ENCODE results near the gene DTHD1.

DTHD1 gene

DNA sequence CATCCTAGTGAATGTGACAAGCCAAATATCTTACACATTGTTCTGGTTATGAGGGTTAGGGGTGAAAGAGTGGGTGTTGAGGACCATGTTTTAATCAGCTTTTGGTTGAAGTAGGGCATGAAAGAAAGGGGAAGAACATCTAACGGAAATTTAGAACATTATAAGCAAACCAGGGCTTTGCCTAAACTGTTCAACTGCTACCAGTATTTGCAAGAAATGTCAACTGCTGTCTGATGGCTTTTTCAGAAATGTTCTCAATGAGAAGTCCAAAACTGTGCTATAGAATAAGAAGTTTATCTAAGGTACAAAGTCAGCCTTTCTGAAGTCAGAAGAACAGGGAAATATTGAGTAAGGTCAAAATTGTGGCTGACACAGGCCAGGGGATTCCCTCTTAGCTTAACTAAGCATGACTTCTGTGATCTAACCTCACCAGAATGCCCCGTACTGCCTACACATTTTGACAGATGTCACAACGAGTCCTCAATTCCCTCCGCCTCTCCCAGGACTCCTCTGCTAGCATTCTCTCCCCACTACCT lies 67.1 kb downstream of the DTHD1 start:
- DNase-seq (ENCODE audit: low spot score): peak; percentile 18

DNA sequence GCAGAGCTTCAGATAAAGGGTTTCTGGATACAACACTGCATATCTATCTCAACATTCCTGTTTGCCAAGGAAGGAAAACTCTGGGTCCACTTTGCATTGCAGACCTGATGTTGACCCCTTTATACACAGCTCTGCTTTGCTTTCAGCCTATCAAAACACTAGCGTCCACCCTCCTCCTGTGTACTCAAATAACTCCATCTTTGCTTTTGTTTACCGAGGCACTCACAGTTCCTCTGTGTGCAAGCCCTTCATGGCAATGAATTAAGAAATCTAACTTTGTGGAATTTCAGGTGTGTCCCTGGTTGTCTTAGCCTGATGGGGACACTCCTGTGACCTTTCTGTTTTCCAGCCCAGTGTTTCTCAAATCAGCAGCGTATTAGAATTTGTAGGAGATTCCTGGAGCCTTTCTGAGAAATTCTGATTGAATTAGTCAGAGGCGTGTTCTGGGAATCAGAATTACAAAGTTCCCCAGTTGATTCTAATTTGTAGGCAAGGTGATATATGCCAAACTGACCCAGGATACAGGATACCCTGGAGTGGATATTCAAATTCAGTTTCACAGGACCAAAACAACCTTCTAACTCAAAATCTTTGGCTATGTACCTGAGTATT lies 68.6 kb downstream of the DTHD1 start:
- no peak for DNase-seq (ENCODE audit: low spot score)

DNA sequence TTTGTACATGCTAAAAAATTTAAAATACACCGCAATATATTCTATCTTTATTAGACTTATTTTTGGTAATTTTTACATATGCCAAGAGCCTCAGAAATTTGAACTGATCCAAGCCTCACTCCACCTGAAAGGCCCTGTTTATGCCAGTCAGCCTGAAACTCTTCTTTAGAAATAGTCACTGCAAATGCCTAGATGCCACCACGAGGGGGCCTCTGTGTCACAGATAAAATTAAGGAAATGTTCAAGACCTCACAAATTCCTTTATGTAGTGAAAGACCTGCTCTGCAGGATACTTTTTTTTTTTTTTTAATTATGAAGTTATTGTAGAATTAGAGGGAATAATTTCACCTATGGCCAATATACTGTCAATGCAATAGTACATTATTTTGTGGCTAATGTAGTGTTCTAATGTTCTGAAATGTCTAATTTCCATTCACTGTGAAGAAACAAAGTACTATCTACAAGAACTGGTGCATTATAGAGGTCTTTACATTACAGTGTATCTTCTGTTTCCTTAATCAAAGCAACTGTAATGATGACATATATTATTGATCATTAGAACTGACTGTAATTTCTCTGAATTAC lies 69.8 kb downstream of the DTHD1 start:
- DNase-seq (ENCODE audit: low spot score): peak; percentile 81

DNA sequence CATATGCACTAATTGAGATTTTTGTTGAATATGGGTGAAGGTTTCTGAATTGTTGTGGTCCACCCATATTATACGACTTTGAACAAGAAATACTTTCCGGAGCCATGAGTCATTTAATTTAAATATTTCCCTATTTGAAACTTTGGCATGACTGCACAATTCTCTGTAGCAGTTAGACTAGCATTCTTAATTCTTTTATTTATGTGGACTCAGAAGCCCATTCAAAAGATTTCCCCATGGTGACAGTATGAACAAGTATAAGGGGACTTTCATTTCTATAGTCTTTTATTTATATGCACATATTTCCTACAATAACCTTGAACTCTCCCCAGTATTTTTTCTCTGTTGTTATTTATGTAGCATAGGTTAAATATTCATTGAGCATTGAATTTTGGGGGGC lies 72.6 kb downstream of the DTHD1 start:
- no peak for DNase-seq (ENCODE audit: low spot score)

DNA sequence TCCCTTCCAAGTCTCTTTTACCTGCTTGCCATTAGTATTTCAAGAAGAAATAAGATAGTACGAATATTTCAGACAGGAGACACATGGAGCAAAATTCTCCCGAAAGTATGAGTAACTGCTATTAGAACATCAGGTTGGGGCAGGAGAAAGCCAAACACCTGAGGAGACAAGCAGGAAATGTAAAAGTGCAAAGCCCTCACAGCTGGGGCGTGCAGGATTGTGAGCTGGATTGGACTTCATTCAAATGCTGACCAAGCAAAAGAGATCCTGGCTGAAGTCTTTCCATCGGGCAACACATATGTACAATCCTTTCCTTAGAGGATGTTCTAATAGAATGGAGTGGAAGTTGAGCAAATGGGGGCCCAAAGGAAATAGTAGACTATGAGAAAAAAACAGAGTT lies 76.8 kb downstream of the DTHD1 start:
- no peak for DNase-seq (ENCODE audit: low spot score)

DNA sequence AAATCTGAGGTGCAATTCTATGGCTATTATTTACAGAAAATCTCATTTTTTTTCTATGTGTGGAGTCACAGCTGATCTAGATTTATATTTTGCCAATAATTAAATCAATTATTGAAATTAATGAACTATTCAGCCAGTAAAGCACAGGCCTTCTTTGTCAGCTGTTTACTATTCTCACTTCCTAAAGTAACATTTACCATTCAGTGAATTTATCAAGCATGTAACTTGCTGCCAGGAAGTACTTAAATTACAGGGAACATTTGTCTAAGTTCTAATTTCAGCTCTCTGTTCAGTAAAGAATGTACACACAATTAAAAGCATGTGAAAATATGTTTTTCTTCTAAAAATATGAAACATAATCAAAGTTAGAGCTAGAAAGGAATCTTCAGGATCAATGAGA lies 79.3 kb downstream of the DTHD1 start:
- DNase-seq (ENCODE audit: low spot score): no peak

DNA sequence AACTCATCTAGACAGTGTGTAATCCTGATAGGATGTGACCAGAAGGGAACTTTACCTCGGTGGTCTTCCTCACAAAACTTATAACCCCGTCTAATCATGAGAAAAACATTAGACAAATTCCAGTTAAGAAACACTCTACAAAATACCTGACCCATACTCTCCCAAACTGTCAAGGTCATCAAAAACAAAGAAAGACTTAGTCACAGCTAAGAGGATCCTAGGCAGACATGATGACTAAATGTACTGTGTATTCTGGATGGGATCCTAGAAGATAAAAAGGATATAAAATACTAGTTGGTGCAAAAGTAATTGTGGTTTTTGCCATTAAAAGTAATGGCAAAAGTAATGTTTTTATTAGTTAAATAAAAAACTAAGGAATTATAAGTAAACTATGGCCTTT lies 81.6 kb downstream of the DTHD1 start:
- DNase-seq (ENCODE audit: low spot score): no peak

DNA sequence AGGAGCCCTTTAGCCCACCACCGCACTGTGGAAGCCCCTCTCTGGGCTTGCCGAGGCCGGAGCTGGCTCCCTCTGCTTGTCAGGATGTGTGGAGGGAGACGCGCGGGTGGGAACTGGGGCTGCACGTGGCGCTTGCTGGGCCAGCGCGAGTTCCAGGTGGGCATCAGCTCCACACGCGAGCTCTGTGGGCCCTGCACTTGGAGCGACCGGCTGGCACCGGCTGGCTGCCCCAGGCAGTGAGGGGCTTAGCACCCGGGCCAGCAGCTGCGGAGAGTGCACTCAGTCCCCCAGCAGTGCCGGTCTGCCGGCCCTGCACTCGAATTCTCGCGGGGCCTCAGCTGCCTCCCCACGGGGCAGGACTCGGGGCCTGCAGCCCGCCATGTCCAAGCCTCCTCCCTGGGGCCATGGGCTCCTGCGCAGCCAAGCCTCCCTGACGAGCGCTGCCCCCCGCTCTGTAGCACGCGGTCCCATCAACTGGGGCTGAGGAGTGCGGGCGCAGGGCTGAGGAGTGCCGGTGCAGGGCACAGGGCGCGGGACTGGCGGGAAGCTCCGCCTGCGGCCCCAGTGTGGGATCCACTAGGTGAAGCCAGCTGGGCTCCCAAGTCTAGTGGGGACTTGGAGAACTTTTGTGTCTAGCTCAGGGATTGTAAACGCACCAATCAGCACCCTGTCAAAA lies 93.6 kb downstream of the DTHD1 start:
- DNase-seq (ENCODE audit: low spot score): no peak

DNA sequence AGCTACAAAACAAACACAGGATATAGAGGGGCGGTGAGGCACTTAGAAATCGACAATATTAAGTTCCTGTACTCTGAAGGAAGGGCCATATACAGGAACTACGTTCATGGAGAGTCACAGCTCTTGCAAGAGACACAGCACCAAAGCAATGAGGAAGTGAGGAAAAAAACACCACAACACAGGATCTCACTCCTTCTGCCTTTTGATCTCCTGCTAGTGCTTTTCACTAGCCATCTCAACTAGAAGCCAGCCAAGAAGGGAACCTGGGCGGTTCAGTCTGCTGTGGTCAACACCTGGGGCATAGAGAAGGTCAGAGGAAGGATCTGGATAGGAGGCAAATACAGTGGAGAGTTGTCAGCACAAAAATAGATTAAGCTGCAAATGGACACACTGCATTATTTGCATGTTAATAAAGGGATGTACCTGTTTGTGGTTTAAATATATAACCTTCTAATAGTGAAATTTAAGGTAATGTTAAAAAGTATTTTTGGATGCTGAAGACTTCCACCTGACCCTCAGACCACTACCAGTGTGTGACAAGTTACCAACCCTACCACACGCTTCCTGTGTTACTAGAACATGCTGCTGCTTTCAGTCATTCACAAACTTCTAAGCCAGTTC lies 104.6 kb downstream of the DTHD1 start:
- DNase-seq (ENCODE audit: low spot score): peak; percentile 47

DNA sequence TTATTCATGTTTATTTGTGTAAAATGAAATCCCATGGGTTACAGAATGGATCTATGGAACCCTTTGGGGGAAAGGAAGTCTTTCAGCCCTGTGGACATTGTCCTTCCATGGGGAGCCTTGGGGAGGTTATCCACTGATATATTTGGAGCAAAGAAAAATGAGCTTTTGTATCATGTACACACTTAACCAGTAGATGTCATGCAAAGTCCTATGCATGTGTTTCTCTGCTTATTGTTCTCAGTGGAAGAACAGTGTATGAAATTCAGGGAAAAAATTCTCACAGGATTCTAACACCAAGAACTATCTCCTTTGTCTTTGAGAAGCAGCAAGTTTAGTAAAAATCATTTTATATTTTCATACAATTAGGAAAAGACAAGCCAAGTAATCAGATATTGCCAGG lies 105.3 kb downstream of the DTHD1 start:
- no peak for DNase-seq (ENCODE audit: low spot score)

DNA sequence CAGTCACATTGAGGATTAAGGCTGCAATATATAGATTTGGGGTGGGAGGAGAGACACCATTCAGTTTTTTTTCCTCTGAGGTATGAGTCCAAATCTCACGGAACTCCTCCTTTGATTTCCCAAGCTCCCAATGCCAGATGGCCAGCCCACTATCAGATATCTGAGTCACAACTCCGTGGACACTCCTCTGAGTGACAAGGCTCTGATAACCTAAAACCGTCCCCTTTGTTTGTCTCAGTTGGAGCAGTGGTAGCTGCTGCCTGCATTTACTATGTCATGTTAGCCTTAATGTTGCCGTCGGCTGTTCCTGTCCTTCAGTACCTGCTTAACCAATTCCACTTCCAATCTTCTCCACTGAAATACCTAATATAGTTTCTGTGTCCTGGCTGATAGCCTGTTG lies 107.3 kb downstream of the DTHD1 start:
- DNase-seq (ENCODE audit: low spot score): no peak

DNA sequence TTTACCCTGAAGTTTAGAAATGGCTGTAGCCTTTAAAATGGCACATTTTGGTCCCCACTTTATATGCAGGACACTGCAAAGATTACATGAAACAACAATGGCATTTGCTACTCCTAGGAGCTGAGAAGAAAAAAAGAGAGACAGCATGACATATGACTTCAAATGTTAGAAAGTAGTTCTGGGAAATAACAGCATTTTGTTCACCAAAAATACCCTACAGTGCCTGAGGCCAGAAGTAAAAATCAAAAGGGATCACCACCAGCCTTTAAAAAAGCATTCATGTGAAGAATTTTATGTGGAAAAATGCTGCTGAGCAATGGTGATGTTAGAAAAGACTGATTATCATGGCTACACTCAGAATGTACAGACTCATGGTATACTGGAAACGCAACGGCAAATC lies 110.0 kb downstream of the DTHD1 start:
- DNase-seq (ENCODE audit: low spot score): no peak

DNA sequence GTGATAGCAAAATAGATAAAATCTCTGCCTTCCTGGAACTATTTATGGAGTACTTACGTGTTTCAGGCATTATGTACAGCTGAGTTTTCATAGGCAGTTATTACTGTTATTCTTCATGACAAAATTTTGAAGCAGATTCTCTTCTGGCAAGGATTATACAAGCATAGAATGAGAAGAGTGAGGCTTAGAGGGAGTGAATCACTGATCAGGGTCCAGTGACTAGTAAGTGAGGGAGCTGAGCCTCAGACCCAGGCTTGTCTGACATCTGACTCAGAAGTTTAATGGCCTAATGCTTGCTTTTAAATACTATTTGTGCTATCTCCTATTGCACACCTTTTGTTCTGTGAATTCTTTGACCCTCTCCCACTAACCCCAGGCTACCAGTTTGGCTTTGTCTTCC lies 110.6 kb downstream of the DTHD1 start:
- no peak for DNase-seq (ENCODE audit: low spot score)

DNA sequence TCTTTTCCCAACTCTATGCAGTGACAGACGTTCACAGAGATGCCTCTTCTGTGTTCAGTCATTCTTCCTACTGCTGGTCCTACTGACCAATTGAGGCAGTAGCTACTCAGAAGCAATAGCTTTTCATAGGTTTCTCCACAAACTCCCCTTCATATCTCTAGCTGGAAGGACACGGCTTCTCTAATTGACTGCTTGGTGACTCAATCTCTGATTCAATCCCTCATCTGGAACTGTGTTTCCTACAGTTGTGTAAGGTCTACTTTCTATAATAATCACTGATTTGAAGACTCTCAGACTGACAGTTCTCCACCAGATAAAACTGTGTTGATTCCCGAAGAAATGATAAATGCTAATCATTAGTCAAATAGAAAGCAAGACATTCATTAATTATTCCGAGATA lies 111.5 kb downstream of the DTHD1 start:
- DNase-seq (ENCODE audit: low spot score): no peak
